AG09309 (cell line): ENCODE results near the gene LRRTM2.
"Not testable (repeated sequence)": the region's sequence is repeated elsewhere in the genome, so short reads cannot be mapped to it uniquely, and the experiment has no call there.

ENCODE experiments used
- DNase-seq: peaks from one replicate; pipeline ENCODE4 v3.0.0-alpha.2; 2010; ENCODE audit warnings: low read depth
- H3K4me3 ChIP-seq: 2 replicates; pipeline ENCODE4 v1.5.1; 2011; ENCODE audit warnings: mild to moderate bottlenecking, low read depth, low read length, moderate library complexity; ENCODE audit not compliant: control insufficient read depth
- TF ChIP-seq, protein P1 (sequence below): IDR thresholded peaks from 2 replicates; pipeline ENCODE4 v1.5.1; 2011; ENCODE audit warnings: mild to moderate bottlenecking, low read depth, low read length, inconsistent platforms; ENCODE audit not compliant: insufficient read depth, control insufficient read depth; ENCODE audit errors: missing control alignments

The LRRTM2 gene, protein sequence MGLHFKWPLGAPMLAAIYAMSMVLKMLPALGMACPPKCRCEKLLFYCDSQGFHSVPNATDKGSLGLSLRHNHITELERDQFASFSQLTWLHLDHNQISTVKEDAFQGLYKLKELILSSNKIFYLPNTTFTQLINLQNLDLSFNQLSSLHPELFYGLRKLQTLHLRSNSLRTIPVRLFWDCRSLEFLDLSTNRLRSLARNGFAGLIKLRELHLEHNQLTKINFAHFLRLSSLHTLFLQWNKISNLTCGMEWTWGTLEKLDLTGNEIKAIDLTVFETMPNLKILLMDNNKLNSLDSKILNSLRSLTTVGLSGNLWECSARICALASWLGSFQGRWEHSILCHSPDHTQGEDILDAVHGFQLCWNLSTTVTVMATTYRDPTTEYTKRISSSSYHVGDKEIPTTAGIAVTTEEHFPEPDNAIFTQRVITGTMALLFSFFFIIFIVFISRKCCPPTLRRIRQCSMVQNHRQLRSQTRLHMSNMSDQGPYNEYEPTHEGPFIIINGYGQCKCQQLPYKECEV

DNA sequence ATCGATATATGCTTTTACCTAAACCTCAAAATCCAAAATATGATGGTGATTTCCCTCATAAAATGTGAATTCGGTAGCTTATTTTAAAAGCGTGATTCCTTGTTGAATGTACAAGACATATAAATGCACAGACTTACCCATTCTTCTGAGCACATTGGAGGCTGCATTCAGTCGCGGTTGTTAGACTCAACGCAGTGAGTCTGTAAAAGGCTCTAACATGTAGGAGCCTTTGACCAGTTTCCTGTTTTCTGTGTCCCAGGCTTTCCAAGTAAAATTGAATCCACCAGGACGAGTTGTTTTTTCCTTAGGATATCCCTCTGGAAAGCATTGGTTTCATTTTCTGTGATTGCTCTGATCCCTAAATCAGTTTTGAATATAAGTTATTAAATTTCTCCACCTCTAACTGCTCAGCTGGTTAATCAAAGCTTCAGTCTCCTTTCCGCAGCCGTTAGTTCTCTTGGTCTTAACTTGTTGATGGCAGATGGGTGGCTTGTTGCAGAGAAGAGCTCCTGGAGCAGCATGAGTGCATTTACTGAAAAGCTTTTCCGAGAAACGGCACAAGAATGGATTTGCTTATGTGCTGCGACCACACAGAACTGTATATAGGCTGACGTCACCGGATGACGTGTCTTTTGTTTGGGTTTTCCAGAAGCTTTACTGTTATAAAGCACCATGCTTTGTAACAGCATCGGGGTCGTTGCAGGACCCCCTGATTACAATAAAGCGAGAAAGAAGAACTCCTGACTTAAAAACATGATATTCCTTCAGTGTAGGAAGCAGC, at the start of gene LRRTM2:
LRRTM2 (minus strand) TSS at position 565 of the 781 bp plus-strand sequence; CDS start at position 141, 424 bp downstream.
- TF ChIP-seq, protein P1, sequence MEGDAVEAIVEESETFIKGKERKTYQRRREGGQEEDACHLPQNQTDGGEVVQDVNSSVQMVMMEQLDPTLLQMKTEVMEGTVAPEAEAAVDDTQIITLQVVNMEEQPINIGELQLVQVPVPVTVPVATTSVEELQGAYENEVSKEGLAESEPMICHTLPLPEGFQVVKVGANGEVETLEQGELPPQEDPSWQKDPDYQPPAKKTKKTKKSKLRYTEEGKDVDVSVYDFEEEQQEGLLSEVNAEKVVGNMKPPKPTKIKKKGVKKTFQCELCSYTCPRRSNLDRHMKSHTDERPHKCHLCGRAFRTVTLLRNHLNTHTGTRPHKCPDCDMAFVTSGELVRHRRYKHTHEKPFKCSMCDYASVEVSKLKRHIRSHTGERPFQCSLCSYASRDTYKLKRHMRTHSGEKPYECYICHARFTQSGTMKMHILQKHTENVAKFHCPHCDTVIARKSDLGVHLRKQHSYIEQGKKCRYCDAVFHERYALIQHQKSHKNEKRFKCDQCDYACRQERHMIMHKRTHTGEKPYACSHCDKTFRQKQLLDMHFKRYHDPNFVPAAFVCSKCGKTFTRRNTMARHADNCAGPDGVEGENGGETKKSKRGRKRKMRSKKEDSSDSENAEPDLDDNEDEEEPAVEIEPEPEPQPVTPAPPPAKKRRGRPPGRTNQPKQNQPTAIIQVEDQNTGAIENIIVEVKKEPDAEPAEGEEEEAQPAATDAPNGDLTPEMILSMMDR: no peak
- DNase-seq: no peak
- no peak within 1 kb of the TSS for H3K4me3 ChIP-seq

DNA sequence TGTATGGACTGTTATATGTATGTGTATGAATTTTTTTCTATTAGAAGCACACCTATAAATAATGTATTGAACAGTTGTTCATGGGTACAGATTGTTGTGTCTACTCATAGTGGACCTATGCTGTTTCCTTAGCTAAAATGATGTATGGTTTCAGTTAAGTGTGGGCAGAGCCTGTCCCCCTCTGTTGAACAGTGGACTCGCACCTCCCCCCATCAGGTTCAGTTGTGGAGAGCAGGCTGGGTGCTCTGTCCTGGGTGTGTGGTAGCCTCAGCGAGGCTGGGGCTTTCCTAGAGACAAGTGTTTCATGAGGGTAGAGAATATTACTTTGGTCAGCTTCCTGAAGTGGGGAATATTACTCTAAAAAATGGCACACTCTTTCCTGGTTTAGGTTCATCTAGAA, 47.4 kb upstream of the LRRTM2 start:
- no peak overlapping the region for H3K4me3 ChIP-seq
- TF ChIP-seq, protein P1: no peak
- DNase-seq: no peak

DNA sequence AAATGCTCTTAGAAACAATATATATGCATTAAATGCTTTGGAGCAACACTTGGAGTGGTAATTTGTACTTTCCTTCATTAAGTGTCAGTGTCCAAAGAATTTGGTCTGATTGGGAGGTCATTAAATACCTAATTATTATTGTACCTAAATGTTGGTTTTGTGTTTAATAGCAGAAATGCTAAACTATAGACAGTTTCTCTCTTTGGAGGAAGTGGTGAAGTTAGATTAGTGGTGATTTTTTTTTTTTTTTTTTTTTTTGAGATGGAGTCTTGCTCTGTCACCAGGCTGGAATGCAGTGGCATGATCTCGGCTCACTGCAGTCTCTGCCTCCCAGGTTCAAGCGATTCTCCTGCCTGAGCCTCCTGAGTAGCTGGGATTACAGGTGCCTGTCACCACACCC, 46.2 kb upstream of the LRRTM2 start:
- DNase-seq, H3K4me3 ChIP-seq: not testable (repeated sequence)

DNA sequence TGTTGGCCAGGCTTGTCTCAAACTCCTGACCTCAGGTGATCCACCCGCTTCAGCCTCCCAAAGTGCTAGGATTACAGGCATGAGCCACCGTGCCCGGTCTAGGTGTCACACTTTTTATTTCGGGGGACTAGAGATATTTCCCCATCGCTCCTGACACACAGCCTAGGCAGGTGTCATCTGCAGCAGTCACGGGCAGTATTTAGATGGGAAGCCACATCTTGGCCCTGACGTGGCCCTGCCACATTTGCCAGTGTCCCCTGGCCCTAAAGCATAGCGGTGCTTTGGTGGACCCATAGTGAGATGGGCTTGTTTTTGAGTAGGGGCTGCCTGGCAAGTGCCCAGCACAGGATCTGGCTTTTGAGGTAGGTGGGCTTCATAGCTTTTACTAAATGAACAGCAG, 45.0 kb upstream of the LRRTM2 start:
- TF ChIP-seq, protein P1: no peak
- H3K4me3 ChIP-seq: no peak overlapping the region
- DNase-seq: no peak

DNA sequence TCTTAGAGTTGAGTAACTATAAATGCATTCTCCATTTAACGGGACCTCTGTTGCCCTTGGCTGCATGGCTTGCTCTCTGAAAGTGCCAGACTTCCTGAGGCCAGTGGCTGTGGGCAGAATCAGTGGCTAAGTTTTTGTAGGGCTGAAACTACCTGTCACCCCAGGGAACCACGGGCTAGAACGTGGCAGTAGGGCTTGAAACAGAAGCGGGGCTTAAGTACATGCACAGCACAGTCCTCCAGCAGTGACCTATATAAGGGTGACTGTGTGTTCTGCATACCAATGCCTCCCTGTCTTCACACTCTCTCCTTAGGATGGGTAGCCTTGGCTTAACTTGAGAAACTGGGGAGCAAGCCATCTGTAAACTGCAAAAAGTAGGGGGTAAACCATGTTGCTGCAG, 43.6 kb upstream of the LRRTM2 start:
- no peak for DNase-seq
- no peak overlapping the region for H3K4me3 ChIP-seq
- TF ChIP-seq, protein P1: no peak

DNA sequence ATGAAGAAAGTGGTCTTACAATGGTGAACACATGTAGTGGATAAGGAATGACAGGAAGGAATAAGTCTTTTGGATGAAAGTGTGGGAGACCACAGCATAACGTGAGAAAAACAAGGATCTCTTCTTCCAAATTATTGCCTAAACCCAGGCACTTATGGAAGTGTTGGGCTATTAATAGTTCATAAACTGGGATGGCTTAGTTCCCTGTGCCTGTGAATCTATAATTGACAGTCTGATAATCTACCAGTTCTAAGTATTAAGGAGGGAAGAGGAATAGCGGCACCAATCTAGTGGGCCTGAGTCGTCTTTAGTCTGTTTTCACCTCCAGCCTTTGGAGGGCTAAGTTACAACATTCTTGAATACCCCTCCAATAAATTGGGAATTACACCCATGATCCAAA, 39.2 kb upstream of the LRRTM2 start:
- TF ChIP-seq, protein P1: no peak
- no peak overlapping the region for H3K4me3 ChIP-seq
- DNase-seq: no peak

DNA sequence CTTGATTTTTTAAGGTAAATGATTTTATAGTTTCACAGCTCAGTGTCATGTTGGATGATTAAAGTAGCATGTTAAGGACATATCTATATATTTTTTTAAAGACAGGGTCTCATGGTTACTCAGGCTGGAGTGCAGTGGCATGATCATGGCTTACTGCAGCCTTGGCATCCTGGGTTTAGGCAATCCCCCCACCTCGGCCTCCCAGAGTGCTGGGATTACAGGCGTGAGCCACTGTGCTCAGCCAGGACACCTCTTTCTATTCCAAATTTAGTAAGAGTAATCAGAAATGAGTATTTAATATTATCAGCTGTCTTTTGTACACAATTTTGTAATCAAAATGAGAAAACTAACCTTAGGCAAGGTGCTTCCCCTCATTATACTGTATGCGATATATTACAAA, 38.6 kb upstream of the LRRTM2 start:
- no peak for DNase-seq
- no peak overlapping the region for H3K4me3 ChIP-seq
- TF ChIP-seq, protein P1: no peak
